Cerebellar nuclear complex (tissue), 1 donor: Measurements from ENCODE around the gene ECSIT.
"Not testable (repeated sequence)": the region's sequence is repeated elsewhere in the genome, so short reads cannot be mapped to it uniquely, and the experiment has no call there.

Experiments
- DNase-seq, 2 experiments: peaks; one replicate each; lab custom pipeline; 2025; lab: John Stamatoyannopoulos, UW

Gene ECSIT

GRCh38 chr19:11478167-11479089, 50.5 kb downstream of the ECSIT start:
- no peak for DNase-seq

- DNase-seq = no peak
These were observed 53.1 kb downstream of the ECSIT start for GRCh38 chr19:11475861-11476260.

- not testable (repeated sequence) for DNase-seq
These were observed 53.6 kb downstream of the ECSIT start for GRCh38 chr19:11475343-11475742.

- no peak for DNase-seq
These were observed 55.2 kb downstream of the ECSIT start for GRCh38 chr19:11473725-11474124.

- DNase-seq = not testable (repeated sequence)
These were observed 60.6 kb downstream of the ECSIT start for GRCh38 chr19:11468266-11468845.

- DNase-seq = no peak
These were observed 63.3 kb downstream of the ECSIT start for GRCh38 chr19:11465600-11465999.

GRCh38 chr19:11464333-11465265, 64.3 kb downstream of the ECSIT start:
- DNase-seq = no peak

- DNase-seq = no peak
These were observed 65.5 kb downstream of the ECSIT start for GRCh38 chr19:11463391-11463790.

GRCh38 chr19:11461453-11461852, 67.5 kb downstream of the ECSIT start:
- no peak for DNase-seq

GRCh38 chr19:11460207-11460606, 68.7 kb downstream of the ECSIT start:
- DNase-seq = no peak

- DNase-seq = not testable (repeated sequence)
These were observed 70.0 kb downstream of the ECSIT start for GRCh38 chr19:11458912-11459311.

GRCh38 chr19:11458236-11458900, 70.6 kb downstream of the ECSIT start:
- no peak for DNase-seq

GRCh38 chr19:11457831-11458230, 71.1 kb downstream of the ECSIT start:
- no peak for DNase-seq

GRCh38 chr19:11457115-11457514, 71.8 kb downstream of the ECSIT start:
- DNase-seq = no peak

- no peak for DNase-seq
These were observed 72.3 kb downstream of the ECSIT start for GRCh38 chr19:11456659-11457058.
